Dedifferentiated amniotic fluid mesenchymal stem cell (primary cell): ENCODE data around the gene SLC9A9.
A peak's percentile ranks its signal among the peaks of the same experiment; 100 is the strongest.
"Not testable (repeated sequence)": the region's sequence is repeated elsewhere in the genome, so short reads cannot be mapped to it uniquely, and the experiment has no call there.

Source experiments
- DNase-seq: peaks from one replicate; pipeline ENCODE4 v3.0.0-alpha.2; 2016; ENCODE audit errors: extremely low spot score

Gene SLC9A9

DNA sequence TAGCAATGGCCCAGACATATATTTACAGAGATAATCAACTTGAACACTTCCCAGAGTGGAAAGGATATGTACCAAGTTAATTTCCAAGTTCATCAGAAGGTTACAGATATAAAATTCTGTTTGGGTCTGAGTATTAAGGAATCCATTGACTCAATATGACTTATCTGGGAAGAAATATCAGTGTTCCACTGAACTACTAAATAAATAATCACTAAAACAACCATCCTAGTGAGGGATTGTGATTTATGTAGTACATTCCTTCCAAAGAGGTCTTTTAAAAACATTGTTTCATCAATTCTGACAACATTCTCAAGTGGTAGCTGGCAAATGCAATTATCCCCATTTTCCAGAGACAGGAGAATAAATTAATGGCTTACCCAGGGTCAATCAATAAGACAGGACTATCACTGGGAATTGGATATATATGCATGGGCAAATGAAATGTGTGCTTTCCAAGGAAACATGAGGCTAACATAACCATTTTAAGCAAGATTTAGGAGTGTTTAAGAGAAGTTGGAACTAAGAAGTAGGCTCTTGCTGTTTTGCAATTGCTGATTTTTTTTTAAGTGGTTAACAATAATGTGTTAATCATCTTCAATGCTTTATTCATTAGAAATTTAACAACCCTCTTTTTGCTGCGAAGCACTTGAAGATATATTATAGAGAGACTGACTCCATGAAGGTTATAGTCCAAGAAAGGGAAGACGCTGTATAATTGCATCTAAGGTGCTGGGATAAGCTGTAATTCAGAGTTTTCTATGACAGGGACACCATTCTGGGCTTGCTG, 37.9 kb downstream of the SLC9A9 start:
- DNase-seq: no peak

DNA sequence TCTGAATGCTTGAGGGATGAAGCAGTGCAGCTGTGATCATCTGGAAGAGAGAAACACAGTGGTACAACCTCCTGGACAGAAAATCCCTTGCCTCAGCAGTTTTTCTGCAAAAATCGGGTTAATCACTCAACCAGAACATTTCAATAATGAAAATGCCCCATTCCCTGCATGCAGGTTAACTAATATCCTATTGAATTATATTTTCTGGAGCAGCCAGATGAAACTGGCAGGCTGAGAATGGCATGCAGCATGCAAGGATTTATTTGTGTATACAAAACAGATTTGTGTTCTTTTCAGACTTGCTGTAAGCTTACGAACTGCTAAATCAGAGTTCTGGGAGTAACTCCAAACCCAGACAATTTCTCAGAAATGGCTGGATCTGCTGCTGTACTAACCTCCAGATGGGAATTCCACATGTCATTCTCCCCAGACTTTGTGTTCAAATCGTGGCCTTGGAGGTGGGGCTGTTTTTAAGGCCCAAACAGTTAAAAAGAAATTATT, 39.1 kb downstream of the SLC9A9 start:
- DNase-seq: peak; percentile 52

- DNase-seq: no peak
These were observed 40.2 kb downstream of the SLC9A9 start for GRCh38 chr3:143808030-143808429.

DNA sequence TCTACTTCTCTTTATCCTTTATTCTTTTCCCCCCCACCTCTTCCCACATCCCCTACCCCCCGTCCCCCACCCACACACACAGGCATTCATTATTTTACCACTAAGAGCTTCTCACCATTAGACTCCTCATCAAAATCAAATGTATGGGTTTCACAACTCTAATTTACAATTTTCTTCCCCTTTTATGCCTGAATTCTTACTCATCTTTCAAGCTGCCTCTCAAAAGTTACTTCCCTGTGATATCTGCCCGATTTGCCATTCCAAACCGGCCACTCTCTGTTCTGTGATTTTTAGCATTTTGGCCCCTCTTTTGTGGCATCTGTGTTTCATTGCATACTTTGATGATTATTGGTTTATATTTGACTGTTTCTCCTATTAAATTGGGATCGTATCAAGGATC, 42.2 kb downstream of the SLC9A9 start:
- no peak for DNase-seq

GRCh38 chr3:143805476-143805875, 42.8 kb downstream of the SLC9A9 start:
- DNase-seq: not testable (repeated sequence)

GRCh38 chr3:143801046-143801445, 47.2 kb downstream of the SLC9A9 start:
- not testable (repeated sequence) for DNase-seq

DNA sequence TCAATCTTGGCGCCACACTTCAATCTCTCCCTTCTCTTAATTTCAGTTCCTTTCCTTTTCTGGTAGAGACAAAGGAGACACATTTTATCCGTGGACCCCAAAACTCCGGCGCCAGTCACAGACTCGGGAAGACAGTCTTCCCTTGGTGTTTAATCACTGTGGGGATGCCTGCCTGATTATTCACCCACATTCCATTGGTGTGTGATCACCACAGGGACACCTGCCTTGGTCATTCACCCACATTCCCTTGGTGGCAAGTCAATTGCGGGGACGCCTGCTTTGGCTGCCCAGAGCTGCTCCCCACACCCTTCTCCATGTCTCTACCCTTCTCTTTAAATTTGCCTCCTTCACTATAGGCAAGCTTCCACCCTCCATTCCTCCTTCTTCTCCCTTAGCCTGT, 50.1 kb downstream of the SLC9A9 start:
- DNase-seq: not testable (repeated sequence)

- DNase-seq: no peak
These were observed 52.4 kb downstream of the SLC9A9 start for GRCh38 chr3:143795874-143796273.

DNA sequence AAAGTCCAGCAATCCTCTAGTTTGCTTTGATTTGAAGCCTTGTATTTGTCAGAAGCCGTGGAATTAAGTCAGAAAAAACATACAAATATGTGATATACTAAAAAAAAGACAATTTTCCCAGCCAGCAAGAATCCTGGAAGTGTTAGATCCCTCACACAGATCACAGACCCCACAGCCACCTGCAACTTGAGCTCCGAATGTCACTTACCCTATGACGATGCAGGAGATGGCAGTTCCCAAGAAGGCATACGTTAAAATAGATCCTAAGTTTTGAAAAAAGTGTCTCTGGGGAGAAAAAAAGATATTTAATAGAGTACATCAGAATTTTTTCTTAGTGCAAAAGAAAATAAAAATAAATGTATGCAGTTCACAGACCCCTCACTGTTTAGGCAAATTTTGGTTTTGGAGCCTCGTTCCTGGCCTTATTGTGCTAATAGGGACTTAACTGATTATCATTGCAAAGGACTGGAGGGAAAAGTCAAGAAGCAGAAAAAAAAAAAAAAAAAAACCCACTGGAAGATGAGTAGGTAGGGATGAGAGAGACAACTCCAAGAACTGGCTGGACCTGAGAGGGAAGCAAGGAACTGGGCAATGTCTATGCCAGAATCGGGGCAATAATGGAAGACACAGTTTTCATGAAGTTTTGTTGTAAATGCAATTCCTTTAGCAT, 53.3 kb downstream of the SLC9A9 start:
- DNase-seq: no peak

- DNase-seq: no peak
These were observed 54.3 kb downstream of the SLC9A9 start for GRCh38 chr3:143793971-143794370.

DNA sequence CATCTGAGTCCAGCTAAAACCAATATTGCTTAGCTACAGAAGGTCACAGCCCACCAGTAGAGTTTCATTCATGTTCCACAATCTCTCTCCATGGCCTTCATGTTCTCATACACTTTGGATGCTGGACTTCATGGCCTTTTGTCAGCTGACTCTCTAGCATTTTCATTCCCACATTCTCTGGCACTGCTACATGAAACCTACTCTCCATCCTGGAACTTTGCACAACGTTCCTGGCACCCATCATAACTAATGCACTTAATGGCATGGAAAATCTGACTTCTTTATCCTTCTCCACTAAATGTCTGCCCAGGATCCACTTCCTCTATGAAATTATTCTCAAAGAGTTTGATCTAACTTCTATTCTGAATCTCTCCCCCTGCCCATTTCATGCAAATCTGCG, 56.9 kb downstream of the SLC9A9 start:
- no peak for DNase-seq

DNA sequence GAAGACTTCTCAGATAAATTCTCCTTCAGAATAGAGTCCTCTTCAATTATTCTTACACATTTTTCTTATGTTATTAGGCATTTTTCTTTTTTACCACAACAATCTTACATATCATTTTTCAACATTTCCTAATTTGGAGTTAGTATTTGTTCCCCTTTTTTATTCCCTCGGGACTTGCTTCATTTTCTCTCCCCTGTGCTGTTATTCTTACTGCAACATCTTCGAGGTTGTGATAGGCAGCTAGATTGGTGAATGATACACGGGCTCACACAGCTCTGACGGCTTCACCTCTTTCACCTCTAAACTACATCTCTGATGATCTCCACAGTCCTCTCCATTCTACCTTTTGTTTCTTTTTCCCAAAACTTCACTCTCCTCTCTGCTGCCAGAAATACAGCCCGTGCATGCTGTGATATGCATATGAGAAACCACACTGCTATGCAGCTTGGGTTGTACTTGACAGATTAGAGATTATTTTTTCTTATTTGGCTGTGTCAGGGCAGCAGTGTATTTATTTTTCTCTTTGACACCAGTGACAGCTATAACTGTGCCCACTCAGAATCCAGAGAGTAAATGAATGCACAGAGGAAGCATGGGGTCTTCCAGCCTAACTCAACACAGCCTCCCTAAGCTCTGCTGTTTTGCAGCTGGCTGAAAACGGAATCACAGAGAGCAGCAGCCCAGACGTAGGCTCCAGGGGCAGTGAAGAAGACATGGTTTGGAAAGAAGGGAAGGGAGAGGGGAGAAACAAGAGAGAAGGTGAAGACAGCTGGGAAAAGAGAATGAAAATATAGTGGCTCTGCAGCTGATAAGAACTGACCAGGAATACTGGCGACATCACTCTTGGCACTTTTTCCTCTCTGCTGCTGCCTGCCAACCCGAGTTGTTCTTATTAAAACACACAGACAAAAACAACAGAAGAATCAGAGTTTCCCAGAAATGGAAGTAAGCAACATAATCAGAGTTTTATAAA, 61.8 kb downstream of the SLC9A9 start:
- peak; percentile 52 for DNase-seq

DNA sequence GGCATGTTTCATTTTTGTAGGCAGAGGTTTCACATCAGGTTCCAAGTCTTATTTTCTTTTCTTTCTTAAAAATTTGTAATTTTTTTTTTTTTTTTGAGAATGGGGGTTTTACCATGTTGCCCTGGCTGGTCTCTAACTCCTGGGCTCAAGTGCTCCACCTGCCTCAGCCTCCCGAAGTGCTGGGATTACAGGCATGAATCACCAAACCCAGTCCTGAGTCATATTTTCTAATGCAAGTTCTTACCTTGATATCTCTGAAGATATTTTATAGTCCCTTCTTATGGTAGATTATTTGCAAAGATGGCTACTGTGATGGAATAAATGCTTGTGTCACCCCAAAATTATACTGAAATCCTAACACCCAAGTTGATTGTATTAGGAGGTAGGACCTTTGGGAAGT, 63.8 kb downstream of the SLC9A9 start:
- DNase-seq: no peak

DNA sequence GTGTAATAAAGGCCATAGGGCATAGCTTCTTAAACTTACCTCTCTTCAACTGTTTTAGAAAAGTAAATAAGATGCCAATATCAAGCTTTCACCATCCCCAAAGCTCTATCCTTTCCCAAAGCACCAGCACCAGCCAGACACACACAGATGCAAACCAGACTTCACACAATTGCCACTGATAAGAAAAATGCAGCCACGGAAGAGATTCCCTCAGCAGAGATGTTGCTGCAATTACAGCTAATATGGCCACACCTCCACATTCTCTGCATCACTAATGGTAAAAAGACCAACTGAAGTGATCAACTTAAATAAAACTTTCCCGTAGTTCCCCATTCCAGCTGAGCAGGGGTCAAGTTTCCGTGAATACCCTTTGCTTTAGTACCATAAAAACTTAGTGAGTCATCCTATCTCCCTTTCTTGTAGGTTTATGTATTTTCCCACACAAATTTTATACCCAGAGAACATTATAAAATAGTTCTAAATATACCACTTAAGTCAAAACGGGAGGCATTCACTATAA, 64.4 kb downstream of the SLC9A9 start:
- DNase-seq: no peak

- peak; percentile 27 for DNase-seq
These were observed 72.8 kb downstream of the SLC9A9 start for GRCh38 chr3:143775459-143775858.

DNA sequence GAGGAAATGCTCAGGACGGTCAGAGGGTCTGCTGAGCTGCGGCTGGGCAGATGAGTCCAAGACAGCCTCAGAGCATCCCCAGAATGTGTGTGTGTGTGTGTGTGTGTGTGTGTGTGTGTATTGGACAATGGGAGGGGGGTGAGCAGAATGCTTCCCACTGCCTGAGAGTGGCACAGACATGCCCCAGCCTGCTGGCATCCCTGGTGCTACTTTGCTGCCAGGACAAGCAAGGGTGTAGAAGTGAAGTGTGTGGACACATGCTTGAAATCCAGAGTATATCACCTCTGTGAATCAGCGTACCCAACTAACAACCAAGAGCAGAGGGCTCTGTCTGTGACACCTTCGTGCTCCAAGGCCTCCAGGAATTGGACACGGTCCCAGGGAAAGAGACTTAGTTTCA, 76.3 kb downstream of the SLC9A9 start:
- no peak for DNase-seq

DNA sequence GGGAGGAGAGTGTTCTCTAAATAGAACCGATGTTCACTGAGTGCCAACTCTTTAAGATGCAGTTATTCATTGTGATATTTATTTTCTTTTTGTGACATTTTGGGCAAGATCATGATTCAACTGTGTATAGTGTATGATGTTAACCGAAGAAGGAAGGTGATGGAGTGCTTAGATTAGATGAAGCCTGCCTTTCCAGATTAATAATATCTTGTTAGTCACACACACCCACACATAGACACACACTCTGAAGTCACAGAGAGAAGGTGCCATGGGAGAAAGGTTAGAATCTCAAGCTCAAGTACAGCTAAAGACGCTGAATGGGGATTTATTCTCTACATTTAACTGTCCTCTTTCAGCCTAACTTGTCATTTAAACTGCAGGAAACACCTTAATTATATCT, 77.0 kb downstream of the SLC9A9 start:
- DNase-seq: no peak

DNA sequence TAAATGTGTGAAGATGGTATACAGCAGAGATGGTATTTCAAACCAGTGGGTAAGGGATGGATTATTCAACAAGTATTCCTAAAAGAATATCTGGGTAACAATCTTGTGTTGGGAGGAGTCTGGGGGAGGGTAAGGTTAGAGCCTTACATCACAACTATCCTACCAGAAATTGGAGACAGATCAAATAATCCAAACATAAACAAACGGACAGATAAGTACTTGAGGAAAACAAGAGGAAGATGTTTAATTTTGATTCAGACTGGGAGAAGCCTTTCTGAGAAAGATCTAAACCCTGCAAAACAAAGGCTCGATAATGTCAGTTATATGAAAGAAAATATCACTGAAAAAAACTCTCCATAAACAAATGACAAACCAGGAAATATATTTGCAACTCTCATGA, 77.9 kb downstream of the SLC9A9 start:
- no peak for DNase-seq

DNA sequence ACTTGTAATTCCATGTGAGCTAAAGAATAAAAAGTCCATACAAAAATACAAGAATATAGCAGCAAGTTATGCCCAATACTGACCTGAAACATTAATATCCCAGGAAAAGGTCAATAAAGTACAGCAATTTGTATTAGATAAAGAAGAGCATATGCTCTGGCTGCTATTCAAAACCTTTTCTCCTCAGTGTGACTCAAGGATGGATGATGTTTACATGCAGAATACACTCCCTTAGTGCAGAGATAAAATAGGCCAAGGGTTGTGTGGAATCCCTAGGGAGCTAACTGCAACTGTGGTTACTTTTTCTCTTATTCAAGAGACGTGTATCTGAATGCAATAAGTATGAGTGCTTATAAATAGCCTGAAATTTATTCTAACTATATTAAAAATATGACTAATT, 78.7 kb downstream of the SLC9A9 start:
- peak; percentile 32 for DNase-seq

GRCh38 chr3:143764840-143765239, 83.4 kb downstream of the SLC9A9 start:
- DNase-seq: no peak

- DNase-seq: peak; percentile 43
These were observed 84.6 kb downstream of the SLC9A9 start for GRCh38 chr3:143763564-143764162.
